Subcutaneous adipose tissue (tissue), 4 donors: ENCODE results near the gene ADK. TPM values are rescaled to one million over a fixed set of nuclear protein-coding genes. Genes with fewer than 3 reads are reported as not detected.

Source experiments
- CTCF ChIP-seq: fragments of 450-650 bp; IDR thresholded peaks from one replicate; pipeline ENCODE4 v1.5.1; 2016; ENCODE audit warnings: low read depth, mild to moderate bottlenecking, control low read depth, antibody characterized with exemption, moderate library complexity
- total RNA-seq, 4 donors: library from RNA; depleted of rRNA; stranded (reverse); fragments of >200 nt; gene quantifications; one replicate each; pipeline ENCODE4 v1.1.0, GENCODE V29; 2016

The ADK gene
- total RNA-seq, 4 donors from 2014 or later = 21.7 to 52.2 (median 38.8) TPM

DNA sequence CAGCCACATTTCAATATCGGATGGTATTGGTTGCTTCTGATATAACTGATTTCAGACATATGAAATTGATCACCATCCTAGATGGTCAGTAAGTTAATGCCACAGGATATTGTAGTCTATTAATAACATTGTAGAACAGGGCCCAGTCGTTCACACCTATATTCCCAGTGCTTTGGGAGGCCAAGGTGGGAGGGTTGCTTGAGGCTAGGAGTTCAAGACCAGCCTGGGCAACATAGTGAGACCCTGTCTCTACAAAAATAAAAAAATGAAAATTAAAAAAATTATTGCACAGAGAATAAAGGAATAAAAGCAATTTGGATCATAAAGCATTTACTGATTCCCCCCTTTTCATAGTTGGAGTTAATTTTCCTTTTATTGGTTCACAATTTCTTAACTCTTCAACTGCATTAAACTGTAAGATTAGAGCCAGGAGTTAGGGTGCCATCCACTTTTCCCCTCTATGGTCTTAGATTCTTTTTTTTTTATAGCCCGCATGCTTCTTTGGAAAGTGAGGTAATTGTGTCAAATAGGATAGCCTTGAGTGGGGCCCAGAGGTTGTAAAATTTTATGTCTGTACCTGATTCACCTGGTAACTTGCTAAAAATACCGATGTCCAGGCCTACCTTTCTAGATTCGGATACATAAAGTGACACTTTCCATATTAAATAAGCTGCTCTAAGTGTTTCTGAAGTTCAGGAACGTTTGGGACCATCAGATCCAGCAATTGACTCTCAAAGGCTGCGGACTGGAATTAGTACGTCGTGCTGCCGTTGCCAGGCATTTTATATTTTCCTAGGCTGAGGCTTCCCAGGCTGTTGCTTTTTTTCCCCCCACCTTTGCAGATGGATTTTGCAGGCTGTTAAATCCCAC, 24.7 kb downstream of the ADK start:
- TF ChIP-seq CTCF = no peak

GRCh38 chr10:74176380-74177139, 25.5 kb downstream of the ADK start:
- no peak for TF ChIP-seq CTCF

DNA sequence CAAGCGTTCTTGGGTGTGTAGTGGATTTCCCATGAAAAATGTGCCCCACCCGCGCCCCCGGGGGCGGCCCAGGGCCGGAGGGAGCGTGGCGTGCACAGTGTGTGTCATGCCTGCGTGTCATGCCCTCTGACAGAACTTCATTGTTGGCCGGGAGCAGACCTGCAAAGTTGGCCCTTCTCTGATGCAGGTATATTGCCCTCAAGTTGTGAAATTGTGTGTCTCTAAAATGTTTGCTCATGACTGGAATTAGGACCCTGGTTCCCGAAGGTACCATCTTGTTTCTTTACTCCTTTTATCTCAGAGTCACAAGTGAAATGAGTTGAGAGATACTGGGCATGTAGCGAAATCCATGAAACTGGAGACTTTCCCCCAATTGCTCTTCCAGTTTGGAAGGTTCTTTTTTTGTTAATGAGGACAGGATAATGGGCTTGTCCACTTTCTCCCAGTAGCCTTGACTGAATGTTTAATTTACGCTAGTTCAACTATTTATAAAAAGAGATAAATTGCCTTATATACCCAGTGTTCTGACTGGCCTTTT, 26.2 kb downstream of the ADK start:
- no peak for TF ChIP-seq CTCF

DNA sequence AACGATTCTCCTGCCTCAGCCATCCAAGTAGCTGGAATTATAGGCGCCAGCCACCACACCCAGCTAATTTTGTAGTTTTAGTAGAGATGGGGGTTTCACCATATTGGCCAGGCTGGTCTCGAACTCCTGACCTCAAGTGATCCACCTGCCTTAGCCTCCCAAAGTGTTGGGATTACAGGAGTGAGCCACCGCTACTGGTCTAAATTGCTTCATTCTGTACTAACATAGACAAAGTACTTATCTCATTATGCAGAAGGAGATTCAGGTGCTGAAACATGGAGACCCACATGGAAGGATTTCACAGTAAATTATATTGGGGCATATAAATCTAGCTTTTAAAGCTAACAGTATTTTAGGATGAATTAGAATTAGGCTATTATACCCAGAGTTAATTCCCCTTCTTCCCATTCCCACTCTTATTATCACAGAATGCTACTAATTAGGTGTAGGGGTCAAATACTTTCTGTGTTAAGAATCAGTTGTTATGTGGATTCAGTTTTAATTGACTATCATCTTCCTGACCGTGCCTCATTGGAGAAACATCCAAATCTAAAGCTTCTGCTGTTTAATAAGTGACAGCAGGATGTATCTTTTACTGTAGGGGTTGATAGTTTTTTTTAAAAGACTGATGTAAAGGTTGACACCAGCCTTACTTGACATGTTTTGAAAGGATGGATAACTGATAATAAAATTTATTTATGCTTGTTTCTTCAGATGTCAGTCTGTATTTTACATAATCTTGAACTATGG, 27.2 kb downstream of the ADK start:
- TF ChIP-seq CTCF = no peak

GRCh38 chr10:74179111-74179710, 28.2 kb downstream of the ADK start:
- no peak for TF ChIP-seq CTCF

DNA sequence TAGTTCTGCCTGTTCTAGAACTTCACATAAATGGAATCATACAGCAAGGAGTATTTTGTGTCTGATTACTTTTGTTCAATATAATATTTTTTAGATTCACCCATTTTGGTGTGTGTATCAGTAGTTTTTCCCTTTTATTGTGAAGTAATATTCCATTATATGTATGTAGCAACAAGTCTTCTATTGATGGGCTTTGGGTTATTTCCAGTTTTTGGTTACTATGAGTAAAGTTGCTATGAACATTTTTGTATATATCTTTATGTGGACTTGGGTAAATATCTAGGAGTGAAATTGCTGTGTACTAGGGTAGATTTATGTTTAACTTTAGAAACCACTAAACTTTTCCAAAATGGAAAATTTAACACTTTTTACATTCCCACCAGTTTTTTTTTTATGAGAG, 35.7 kb downstream of the ADK start:
- no peak for TF ChIP-seq CTCF
